GM19372 (cell line): Measurements from ENCODE around the gene ACSF3.
"Not testable (repeated sequence)": the region's sequence is repeated elsewhere in the genome, so short reads cannot be mapped to it uniquely, and the experiment has no call there.

Experiments
- ATAC-seq: cut with Tn5 transposase; IDR thresholded peaks from one replicate; pipeline ENCODE4 v1.9.1; 2021; ENCODE audit warnings: mild to moderate bottlenecking, low read depth, moderate library complexity; ENCODE audit not compliant: unreplicated experiment

Gene ACSF3

GRCh38 chr16:89055313-89055712 lies 38.3 kb upstream of the ACSF3 start:
- no peak for ATAC-seq

- ATAC-seq = no peak
Measured at GRCh38 chr16:89055894-89056555, 37.6 kb upstream of the ACSF3 start.

- ATAC-seq = no peak
Measured at GRCh38 chr16:89056592-89056991, 37.1 kb upstream of the ACSF3 start.

GRCh38 chr16:89057738-89058137 lies 35.9 kb upstream of the ACSF3 start:
- ATAC-seq = no peak

GRCh38 chr16:89058812-89059211 lies 34.8 kb upstream of the ACSF3 start:
- no peak for ATAC-seq

GRCh38 chr16:89060207-89060794 lies 33.4 kb upstream of the ACSF3 start:
- ATAC-seq = no peak

GRCh38 chr16:89061086-89061485 lies 32.6 kb upstream of the ACSF3 start:
- no peak for ATAC-seq

GRCh38 chr16:89061590-89062380 lies 31.9 kb upstream of the ACSF3 start:
- ATAC-seq = no peak

- no peak for ATAC-seq
Measured at GRCh38 chr16:89062389-89063345, 31.0 kb upstream of the ACSF3 start.

GRCh38 chr16:89063768-89064320 lies 29.8 kb upstream of the ACSF3 start:
- ATAC-seq = no peak

- peak; percentile 49 for ATAC-seq
Measured at GRCh38 chr16:89064606-89065457, 28.8 kb upstream of the ACSF3 start.

- peak; percentile 49 for ATAC-seq
Measured at GRCh38 chr16:89065458-89065822, 28.2 kb upstream of the ACSF3 start.

GRCh38 chr16:89066721-89067120 lies 26.9 kb upstream of the ACSF3 start:
- no peak for ATAC-seq

GRCh38 chr16:89067677-89068443 lies 25.8 kb upstream of the ACSF3 start:
- ATAC-seq = no peak

- not testable (repeated sequence) for ATAC-seq
Measured at GRCh38 chr16:89068814-89069616, 24.6 kb upstream of the ACSF3 start.

- no peak for ATAC-seq
Measured at GRCh38 chr16:89069920-89070319, 23.7 kb upstream of the ACSF3 start.

GRCh38 chr16:89070590-89070989 lies 23.1 kb upstream of the ACSF3 start:
- no peak for ATAC-seq
